ENCODE results near the gene OASL.

The OASL gene

DNA sequence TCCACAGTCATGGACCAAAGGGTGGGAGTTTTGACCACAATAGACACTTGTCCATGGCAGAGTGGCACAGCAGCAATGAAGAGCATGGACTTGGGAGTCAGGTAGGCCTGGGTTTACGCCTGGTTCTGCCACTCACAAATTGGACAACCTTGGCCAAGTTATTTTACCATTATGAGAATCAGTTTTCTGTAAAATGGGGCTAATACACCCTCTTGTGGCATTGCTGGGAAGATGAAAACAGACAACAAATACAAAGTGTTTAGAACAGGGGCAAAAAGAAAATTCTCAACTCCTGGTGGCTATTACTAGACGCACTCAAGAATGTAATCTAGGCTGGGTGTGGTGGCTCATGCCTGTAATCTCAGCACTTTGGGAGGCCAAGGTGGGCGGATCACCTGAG lies 25.3 kb downstream of the OASL start:
- DNase-seq = no peak

DNA sequence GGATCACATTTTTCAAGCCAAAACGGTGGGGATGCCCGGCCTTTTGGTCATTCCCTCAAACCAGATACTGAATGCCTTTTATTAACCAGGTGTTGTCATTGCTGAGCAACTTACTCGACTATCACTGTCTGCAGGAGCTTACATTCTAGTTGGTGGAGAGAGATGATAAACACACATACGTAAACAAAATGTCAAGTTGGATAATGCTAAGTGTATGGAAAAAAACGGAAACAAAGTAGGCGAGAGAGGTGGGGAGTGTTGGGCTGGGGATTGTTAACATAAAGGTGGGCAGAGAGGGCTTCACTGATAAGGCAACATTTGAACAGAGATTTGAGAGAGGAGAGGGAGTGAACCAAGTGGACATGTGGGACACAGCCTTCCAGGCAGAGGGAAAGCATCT lies 27.2 kb downstream of the OASL start:
- no peak for DNase-seq

DNA sequence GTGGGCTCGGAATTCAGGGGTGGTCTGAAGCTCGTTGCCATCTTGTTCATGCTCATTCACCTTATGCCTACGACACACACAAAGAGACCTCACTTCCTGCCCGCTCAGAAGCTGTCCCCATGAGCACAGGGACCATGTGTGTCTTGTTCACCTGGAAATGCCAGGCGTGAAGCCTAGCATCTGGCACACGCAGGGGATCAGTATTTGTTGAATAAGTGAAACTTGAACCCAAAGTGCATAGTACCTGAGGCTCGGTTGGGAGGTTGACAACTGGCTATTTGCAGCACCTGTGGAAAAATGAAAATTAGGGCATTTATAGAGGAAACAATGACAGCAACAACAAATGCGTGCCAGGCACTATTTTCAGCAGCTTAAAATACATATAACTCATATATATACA lies 28.2 kb downstream of the OASL start:
- DNase-seq = no peak

DNA sequence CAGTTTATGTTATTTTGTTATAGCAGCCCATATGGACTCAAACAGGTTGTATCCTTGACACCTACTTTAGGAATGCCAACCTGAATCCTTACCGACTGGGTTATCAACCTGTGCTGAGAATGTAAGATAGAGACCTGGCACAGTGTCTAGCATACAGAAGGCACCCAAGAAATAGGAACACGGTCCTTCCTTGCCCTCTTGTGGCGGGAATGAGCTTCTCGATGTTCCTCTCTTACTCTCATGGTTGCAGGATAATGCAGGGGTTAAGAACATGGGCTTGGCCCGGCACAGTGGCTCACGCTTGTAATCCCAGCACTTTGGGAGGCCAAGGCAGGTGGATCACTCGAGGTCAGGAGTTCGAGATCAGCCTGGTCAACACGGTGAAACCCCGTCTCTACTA lies 29.3 kb downstream of the OASL start:
- peak; percentile 16 for DNase-seq

DNA sequence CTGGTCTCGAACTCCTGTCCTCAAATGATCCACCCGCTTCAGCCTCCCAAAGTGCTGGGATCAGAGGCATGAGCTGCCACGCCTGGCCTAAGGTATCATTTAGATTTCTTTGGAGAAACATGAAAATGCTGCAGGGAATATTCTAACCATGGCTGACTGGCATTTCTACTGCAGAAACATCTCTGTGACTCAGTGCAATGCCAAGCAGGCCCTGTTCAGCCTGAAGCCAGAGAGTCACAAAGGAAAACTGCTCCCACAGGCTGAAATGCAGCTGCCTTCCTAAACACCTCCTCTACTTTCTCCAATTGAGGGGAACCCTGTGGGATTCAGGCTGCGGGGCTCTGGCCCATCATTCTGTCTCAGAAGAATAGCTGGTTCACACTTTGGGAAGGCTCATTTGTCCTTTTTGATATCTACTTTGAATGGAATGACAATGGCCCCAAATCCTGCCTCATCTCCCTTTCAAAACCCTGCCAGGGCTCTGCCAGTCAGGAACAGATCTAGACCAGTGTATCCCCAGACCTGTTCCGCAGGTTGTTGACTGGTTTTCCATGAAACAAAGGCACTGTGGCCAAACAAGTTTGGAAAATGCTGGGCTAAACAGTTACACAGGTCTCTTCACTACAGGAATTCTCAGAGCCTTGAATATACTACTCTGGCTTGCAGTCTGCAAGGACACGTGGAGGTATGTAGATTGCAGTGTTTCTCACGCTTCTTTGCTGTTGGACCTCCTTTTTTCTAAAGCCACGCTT lies 30.5 kb downstream of the OASL start:
- DNase-seq = no peak

DNA sequence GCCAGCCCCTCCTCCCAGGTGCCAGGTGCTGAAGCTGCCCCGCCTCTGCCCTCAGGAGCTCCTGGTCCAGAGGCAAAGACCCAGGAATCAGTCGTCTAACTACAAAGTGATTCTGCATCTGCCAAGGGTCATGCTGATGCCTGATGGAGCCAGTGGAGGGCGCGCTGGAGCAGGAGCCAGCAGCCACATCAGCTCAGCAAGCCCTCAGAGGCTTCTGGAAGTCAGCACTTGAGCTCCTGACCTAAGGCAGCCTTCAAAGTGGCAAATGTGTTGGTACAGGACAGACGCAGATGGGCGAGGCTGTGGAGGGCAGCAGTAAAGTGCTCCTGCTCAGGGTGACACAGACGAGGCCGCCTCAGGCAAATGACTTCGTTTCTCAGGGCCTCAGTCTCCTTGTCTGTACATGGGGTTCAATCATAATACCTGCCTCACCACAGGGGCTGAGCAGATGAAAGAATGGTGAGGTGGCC lies 33.7 kb downstream of the OASL start:
- no peak for DNase-seq

DNA sequence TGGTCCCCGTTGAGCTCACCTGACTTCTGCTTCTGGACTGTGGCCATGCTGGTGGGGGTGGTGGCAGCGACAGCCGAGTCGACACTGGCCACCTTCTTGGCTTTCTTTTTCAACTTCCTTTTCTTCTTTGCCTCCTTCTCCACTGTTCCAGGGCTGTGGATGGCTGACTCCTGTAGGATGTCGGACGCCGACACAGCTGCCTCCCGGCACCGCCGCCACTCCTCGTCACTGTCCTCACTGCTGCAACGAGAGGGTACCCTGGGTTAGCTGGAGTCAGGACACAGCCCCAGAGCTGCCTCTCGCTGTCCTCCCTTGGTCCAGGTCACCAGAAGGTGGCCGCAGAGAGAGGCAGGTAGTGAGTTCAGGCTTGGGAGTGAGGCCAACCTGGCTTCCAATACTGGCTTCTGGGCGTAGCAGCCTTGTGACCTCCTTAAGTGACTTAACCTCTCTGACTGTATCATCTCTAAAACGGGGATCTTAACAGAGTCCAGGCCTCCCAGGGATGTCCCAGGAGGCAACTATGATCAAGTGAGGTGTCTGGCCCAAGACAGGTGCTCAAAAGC lies 34.7 kb downstream of the OASL start:
- no peak for DNase-seq

DNA sequence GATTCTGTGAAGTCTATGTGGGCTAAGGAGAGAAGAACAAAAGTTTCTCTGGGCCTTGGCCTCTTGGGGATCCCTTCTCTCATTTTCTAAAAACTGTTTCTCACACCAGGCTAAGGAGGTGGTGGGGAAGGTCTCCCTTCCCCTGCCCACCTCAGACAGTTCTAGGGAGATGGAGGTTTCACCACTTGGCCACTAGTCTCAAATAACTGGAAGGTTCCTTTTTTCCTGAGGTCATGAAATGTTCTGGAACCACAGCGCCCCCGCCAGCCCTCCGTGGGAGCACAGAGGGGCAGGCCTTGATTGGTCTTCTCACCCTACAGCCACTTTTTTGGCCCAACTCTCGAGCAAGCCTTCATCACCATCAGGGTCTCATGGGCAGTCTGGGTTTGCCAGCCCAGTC lies 35.4 kb downstream of the OASL start:
- no peak for DNase-seq

DNA sequence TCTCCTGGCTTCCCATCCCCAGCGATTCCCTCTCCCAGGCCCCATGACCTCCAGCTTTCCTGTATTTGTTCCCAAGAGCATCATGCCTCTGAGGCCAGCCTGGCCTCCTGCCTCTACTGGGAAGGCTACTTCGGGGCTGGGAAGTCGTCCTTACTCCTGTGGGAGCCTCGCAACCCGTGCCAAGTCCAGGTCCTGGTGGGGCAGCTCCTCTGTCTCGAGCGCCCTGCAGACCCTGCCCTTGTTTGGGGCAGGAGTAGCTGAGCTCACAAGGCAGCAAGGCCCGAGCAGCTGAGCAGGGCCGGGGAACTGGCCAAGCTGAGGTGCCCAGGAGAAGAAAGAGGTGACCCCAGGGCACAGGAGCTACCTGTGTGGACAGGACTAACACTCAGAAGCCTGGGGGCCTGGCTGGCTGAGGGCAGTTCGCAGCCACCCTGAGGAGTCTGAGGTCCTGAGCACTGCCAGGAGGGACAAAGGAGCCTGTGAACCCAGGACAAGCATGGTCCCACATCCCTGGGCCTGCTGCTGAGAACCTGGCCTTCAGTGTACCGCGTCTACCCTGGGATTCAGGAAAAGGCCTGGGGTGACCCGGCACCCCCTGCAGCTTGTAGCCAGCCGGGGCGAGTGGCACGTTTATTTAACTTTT lies 37.1 kb downstream of the OASL start:
- DNase-seq = no peak

DNA sequence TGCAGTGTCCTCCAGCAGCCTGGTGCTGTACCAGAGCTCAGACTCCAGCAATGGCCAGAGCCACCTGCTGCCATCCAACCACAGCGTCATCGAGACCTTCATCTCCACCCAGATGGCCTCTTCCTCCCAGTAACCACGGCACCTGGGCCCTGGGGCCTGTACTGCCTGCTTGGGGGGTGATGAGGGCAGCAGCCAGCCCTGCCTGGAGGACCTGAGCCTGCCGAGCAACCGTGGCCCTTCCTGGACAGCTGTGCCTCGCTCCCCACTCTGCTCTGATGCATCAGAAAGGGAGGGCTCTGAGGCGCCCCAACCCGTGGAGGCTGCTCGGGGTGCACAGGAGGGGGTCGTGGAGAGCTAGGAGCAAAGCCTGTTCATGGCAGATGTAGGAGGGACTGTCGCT lies 38.0 kb downstream of the OASL start:
- DNase-seq = no peak

DNA sequence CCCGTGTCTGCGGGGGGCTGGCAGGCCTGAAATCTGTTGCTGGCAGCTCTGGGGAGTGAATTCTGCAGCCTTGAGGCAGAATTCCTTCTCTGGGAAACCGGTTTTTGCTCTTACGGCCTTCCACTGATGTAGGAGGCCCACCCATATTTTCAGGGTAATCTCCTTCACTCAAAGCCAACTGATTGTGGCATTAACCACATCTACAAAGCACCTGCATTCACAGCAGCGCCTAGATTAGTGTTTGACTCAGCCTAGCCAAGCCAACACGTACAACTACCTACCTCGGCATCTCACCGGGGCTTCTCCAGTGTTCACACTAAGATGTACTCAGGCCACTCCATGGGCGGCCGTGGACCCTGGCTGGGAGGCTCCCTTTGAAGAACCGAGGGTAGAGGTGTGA lies 38.5 kb downstream of the OASL start:
- no peak for DNase-seq

DNA sequence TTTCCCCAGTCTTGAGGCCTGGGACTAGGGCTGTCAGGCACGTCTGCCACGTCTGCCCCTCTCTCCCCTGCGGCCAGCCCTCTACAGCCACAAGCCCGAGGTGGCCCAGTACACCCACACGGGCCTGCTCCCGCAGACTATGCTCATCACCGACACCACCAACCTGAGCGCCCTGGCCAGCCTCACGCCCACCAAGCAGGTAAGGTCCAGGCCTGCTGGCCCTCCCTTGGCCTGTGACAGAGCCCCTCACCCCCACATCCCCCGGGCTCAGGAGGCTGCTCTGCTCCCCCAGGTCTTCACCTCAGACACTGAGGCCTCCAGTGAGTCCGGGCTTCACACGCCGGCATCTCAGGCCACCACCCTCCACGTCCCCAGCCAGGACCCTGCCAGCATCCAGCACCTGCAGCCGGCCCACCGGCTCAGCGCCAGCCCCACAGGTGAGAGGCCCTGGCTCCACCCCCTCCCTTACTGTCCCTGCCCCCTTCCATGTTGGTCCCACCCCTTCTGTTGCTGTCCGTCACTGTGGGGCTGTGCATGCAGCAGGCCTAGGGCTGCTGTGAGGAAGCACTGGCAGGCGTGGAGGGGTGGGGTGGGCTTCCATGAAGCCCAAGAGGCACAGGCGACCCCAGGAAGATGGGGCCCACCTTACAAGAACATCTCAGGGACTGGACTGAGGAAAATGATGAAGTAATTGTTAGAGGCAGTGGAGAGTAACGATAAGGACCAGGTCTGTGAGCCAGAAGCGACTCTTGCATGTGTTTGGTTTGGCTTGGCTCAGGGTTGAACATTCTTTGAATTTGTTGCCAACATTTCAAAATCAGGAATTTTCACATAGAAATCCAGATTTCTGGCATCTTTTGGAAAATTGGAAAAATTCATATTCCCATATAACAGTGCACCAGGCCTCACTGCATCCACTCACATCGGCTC lies 39.6 kb downstream of the OASL start:
- no peak for DNase-seq

DNA sequence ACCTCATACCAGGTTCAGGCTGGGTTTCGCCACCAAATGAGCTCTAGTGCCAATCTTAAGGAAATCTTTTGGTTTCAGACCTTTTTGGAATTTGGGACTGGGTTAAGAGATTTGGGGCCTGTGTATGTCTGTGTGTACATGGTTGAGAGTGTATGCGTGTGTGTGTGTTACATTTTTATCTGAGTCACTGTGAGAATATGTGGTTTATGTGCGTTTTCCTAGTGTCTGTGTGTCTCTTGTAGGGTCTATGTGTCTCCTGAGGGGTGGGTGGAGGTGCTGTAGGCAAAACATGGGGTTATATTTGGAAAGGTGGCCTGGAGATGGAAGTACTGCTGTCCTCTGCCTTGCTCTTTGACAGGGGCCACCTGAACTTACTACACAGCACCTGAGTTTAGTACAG lies 40.6 kb downstream of the OASL start:
- no peak for DNase-seq

DNA sequence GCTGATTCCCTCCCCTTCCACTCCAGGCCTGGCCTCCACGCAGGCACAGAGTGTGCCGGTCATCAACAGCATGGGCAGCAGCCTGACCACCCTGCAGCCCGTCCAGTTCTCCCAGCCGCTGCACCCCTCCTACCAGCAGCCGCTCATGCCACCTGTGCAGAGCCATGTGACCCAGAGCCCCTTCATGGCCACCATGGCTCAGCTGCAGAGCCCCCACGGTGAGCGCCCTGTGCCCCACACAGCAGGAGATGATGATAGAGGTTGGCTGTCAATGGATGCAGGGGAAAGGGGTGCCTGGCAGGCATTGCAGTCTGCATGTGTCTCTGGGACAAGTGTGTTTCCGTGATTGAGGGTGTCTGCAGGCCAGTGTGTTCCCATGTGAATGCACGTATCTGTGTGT lies 41.6 kb downstream of the OASL start:
- DNase-seq = no peak

DNA sequence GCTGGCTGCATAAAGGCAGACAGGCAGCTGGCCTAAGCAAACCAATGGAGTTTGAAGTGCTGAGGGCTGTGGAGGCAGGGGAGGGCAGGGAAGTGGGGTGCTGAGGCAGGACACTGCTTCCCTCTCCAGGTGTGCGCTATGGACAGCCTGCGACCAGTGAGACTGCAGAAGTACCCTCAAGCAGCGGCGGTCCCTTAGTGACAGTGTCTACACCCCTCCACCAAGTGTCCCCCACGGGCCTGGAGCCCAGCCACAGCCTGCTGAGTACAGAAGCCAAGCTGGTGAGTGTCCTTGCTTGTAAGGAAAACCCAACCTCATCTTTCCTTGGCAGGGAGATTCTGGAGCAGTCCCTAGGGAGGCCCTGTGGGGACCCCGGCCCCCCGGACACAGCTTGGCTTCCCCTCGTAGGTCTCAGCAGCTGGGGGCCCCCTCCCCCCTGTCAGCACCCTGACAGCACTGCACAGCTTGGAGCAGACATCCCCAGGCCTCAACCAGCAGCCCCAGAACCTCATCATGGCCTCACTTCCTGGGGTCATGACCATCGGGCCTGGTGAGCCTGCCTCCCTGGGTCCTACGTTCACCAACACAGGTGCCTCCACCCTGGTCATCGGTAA lies 42.8 kb downstream of the OASL start:
- DNase-seq = no peak

DNA sequence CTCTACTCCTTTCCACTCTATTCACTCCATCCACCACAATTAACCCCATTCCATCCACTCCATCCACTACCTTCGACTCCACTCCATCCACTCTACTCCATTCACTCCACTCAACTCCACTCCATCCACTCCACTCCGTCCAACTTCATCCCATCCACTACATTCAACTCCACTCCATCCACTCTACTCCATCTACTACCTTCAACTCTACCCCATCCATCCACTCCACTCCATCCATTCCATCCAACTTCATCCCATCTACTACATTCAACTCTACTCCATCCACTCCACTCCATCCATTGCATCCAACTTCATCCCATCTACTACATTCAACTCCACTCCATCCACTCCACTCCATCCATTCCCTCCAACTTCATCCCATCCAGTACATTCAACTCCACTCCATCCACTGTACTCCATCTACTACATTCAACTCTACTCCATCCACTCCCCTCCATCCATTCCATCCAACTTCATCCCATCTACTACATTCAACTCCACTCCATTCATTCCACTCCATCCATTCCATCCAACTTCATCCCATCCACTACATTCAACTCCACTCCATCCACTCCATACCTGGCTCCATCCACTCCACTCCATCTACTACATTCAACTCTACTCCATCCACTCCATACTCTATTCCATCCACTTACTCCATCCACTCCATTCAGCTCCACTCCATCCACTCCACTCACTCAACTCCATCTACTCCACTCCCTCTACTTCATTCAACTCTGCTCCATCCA lies 44.3 kb downstream of the OASL start:
- DNase-seq = no peak

DNA sequence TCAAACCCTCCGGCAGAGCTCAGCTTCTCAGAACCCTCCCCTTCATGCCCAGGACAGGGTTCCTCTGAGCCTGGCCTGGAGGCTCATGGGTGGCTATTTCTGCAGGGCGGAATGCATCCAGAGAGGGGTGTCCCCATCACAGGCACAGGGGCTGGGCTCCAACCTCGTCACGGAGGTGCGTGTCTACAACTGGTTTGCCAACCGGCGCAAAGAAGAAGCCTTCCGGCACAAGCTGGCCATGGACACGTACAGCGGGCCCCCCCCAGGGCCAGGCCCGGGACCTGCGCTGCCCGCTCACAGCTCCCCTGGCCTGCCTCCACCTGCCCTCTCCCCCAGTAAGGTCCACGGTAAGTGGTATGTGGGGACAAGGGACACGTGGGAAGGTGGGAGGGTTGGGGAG lies 45.0 kb downstream of the OASL start:
- DNase-seq = no peak

DNA sequence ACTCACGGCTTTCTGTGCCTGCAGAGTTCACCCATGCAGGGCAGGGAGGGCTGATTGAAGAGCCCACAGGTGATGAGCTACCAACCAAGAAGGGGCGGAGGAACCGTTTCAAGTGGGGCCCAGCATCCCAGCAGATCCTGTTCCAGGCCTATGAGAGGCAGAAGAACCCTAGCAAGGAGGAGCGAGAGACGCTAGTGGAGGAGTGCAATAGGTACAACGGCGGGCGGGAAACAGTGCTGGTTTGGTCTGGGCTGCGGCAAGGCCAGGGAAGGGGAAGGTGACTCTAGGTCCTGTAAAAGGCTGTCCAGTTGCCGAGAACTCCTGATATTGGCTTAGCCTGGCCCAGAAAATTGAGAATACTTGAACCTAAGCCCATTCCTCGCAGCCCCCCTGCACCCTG lies 45.5 kb downstream of the OASL start:
- no peak for DNase-seq

DNA sequence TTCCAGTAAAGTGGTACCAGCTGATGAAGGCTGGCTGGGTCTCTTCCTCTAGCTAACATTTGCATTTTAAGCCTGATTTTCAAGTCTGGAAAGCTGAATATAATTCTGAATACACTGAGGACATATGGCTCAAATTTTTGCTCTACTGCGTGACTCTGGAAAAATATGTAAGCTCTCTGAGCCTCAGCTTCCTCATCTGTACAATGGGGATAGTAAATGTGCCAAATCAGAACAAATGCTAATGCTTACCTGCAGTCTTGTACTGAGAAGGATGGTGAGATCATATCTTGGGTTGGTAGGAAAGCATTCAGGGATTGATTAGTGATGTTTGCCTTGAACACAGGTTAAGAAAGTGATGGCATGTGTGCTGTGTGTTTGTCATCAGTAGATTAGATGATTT lies 46.1 kb downstream of the OASL start:
- no peak for DNase-seq

DNA sequence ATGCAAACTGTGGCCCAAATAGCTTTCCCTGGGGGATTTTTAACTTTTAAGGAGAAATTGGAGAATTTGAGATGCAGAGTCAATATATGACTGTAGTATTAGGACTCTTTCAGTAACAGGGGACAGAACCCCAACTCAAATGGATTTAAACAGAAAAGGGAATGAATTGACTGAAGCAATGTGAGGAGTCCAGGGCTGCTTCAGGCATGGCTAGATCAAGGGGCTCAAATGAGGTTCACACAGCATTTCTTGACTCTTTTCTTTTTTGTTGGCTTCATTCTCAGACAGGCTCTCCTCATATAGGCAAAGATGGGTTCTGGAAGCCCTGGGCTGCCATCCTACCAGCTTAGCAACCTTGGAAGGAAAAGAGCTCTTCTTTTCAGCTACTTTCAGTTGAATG lies 47.1 kb downstream of the OASL start:
- no peak for DNase-seq

DNA sequence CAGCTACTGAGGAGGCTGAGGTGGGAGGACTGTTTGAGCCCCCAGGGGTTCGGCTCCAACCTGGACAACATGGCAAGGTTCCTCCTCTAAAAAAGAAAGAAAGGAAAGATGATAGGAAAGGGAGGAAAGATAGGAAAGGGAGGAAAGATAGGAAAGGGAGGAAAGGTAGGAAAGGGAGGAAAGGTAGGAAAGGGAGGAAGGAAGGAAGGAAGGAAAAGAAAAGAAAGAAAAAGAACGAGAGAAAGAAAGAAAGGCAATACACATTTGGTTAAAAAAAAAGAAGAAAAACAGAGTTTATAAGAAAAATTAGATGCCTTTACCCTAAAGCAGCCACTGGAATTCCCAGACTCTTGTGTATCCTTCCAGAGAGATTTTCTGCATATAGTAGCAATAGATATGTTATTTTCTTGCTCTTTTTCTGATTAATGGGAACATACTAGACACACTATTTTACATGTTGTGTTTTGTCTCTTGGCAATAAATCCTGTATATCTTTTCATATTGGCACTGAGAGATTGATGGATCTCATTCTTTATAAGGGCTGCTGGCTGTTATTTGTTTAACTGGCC lies 48.5 kb downstream of the OASL start:
- no peak for DNase-seq

DNA sequence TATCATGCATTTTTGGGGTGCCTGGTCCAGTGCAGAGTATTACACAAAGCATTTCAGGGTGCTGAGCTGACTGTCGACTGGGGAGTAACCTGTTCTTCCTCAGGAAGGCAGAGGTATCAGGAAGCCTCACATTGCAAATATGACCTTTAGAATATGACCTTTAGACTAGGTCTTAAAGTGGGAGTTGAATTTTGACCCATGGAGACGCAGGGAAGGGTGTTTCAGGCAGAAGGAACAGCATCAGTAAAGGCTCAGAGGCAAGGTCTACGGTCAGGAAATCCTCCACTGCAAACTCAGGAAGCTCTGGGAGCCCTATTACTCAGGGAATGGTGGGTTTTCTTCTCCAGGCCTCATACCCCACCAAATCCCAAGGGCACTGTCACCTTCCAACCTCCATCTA lies 49.4 kb downstream of the OASL start:
- DNase-seq = no peak
